Measurements from ENCODE around the gene BCL11A.

BCL11A gene

DNA sequence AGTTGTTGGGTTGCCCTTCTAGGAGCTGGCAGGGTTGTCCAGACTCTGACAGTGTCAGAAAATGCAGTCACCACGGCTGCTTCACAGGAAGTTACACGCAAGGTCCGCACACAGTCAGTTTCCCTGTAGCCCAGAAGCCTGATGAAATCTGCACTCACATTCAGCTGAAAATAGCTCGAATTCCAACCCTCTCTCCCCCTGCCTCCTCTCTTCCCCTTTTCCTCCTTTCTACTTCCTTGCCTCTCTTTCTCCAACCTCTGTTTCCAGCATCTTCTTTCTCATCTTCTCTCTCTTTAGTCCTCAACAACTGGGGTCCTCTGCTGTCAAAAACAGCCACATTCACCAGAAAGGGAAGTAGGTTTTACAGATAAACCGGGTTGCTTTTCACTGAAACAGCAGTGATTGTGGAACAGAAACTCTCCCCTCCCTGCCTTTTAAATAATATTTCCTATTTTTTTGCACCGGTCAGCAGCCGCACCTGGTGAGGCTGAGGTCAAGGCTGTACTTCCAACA lies 69.3 kb downstream of the BCL11A start:
- peak; percentile 80 for DNase-seq (ENCODE audit: low spot score)

DNA sequence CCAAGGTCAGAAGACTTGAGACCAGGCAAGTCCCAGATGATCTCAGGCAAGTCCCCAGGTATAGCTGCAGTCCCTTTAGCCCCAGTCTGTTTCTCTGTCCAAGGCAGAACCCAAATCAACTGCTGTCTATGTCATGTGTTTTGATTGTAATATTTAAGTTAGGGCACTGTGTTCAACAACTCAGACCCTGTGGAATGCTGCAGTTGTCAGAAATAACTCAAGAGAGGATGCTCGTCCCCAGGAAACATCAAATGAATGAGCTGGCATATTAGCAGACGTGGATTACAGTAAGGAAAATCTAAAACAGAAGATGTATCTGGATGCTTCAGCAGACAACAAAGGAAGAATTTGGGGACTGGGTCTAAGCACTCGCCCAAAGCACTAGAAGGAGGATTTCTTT lies 70.1 kb downstream of the BCL11A start:
- DNase-seq (ENCODE audit: low spot score): peak; percentile 80

DNA sequence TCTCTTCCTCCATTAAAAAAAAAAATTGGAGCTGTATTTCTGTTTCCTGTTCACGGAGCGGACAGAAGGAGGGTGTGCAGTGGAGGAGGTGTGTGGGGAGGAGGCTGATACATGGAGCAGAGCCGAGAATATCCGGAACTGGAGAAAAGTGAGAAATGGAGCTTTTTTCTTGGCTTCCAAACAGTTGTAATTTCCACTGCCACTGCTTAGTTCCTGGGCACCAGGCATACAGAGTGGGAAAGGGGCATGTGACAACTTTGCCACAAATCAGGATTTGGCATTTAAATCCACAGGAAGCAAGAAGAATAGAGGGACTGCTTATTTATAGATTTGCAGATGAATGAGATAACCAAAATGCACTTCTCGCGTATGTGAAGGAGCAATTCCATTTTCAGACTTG lies 71.2 kb downstream of the BCL11A start:
- no peak for DNase-seq (ENCODE audit: low spot score)

- no peak for DNase-seq (ENCODE audit: low spot score)
These were observed 72.2 kb downstream of the BCL11A start for GRCh38 chr2:60481257-60481656.

- no peak for DNase-seq (ENCODE audit: low spot score)
These were observed 73.2 kb downstream of the BCL11A start for GRCh38 chr2:60480089-60480773.

- no peak for DNase-seq (ENCODE audit: low spot score)
These were observed 74.0 kb downstream of the BCL11A start for GRCh38 chr2:60479226-60480088.

GRCh38 chr2:60478660-60479059 lies 74.8 kb downstream of the BCL11A start:
- no peak for DNase-seq (ENCODE audit: low spot score)

DNA sequence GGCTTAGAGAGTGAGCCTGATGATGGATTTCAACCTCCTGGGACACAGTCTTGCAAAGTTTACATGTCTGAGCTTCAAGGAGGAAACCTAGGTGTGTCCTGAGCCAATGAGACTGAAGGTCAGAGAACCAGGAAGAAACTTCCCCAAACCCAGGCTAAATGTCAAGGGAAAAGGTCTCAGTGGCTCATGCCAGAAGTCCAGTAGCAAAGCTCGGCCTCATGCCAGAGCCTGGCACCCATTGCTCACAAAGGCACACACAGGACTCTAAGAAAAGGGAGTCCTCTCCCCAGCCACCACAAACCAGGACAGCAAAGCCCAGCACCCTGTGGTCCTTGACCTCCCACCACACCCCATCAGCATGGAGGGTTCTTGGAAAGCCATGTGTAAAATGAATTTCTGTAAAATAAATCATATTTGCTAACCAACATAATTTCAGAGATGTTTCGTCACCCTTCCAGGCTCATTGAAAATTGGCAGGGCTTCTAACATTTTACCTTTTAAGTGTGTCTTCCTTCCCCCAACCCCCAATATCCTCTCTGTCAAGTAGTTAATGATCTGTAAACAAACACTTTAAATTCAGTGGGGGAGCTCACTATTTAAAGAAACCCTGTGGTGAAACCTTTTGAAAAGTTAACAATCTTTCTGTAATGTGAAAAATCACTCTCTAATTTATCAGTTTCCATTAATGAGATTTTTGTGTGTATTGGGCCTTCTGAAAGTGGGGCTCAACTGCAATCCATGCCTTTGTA lies 77.1 kb downstream of the BCL11A start:
- no peak for DNase-seq (ENCODE audit: low spot score)

DNA sequence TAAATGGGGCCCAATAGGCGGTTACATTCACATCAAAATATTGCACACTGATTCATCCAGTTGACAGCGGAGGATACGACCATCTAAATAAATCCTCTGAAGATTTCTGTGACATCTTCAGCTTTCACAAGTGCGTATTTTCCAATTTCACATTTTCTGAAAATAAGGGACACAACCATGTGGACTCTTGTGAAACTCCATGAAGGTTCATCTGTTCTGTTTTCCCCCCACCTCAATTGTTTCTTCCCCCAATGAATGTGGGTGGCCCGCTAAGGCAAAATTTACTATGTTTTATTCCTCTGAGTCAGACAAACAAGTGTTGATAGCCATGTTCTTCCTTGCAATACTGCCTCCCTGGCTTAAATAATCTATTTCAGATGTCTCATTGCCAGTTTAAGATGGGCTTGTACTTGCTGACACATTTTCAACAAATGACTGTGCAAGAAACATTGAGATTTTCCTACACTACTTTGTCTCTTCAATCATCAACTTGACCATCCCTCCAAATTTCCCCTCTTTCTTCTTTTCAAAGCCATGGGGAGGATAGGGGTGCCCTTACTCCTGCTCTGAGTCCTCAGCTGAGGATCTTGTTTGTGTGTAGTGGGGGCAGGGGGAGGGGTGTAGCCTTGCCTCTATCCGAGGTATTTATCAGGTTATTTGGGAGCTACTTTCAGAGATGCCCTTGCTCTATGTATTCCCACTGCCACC lies 78.2 kb downstream of the BCL11A start:
- no peak for DNase-seq (ENCODE audit: low spot score)

DNA sequence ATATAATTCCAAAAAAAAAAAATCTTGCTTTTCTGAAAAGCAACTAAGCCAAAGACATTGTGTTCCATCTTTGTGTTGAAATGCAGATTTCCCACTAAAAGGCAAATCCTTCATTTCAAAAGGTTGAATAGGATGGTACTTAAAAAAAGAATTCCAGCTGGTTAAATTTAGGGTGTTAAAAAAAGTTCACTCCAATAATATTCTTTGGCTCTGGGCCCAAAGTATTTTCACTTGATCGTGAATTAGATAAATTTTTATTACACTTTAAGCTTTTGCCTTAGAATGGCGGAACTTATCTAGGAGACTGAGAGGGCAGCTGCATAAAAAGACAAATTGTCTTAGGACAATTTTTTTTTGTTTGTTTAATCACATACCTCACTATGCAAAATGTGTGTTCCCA lies 79.2 kb downstream of the BCL11A start:
- no peak for DNase-seq (ENCODE audit: low spot score)

GRCh38 chr2:60473546-60473945 lies 79.9 kb downstream of the BCL11A start:
- DNase-seq (ENCODE audit: low spot score): no peak

DNA sequence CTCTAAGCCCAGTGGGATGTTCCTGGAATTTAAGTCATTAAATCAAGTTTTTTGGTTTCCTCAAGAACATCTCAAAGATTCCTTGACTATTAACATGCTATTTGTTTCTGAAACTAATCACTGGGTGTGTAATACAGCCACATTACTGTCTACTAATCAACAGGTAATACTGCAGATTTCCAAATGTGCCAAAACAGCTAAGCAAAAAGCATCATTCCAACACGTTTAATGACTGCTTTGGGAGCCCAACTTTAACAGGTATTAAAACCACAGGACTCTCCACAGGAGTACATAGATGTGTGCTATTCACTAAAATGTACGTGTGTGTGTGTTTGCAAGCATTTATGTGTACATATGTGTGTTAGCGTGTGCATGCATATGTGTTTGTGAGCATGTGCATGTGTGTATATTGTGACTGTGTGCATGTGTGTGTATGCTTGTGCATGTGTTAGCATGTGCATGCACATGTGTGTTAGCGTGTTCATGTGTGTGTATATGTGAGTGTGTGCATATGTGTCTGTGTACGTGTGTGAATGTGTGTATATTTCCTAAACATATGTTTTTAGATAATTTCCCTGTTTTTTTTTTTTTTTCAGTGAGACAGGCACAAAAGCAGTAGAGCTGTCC lies 80.7 kb downstream of the BCL11A start:
- DNase-seq (ENCODE audit: low spot score): no peak

- no peak for DNase-seq (ENCODE audit: low spot score)
These were observed 81.4 kb downstream of the BCL11A start for GRCh38 chr2:60472041-60472440.

- DNase-seq (ENCODE audit: low spot score): no peak
These were observed 83.1 kb downstream of the BCL11A start for GRCh38 chr2:60470340-60470739.

DNA sequence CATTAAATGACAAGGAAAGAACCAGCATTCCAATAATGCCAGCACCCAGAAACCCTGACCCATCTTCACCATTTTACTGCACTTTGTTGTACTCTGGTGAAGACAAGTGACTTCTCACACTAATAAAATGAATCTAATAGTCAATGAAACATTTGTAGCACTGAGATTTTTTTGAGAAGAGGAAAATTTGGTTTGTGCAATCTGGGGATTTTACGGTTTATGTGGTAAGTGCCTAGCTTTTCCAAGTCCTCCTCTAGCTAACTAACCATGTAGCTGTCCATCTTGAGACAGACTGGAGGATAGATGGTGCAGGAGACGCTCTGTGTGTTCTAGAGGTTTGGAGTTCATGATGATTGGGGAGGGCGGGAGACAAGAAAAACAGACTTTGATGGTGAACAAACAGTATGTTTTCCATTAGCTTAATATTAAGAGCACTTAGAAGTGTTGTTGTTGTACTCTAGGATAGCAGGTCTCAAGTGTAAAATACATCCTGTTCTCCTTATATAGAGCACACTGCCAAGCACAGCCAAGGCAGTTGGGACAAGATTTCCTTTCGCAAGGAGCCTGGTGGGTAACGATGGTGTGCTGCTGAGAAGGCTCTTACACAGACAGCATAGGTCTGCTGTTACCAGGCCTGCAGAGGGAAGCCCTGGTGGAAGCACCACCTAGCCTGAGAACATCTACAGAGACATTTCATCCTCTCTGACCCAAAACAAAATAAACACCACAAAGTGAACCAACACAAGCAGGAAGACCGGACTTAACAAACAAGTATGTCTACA lies 83.7 kb downstream of the BCL11A start:
- no peak for DNase-seq (ENCODE audit: low spot score)

GRCh38 chr2:60468382-60469085 lies 84.9 kb downstream of the BCL11A start:
- no peak for DNase-seq (ENCODE audit: low spot score)

DNA sequence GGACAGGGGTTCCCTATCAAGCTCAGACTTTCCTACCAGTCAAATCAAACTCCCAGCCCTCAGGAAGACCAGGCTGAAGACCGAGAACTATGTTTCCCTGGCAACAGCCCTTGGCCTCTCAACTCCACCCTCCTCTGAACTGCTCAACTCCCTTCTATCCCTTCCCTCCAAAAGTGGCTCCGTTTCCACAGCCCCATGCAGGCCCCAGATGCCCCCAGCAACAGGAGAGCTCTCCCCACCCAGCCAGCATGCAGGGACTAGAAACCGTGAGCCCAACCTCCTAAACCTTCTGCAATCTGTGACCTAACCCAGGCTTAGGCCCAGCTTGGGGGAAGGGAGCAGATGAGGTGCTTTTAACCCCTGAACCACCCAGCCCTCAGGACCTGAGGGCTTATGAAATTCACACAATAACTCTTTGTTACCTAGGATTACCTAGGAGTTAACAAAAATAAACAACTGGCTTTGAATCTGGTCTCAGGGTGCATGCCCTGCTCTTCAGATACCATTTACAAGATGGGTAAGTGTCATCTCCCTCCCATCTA lies 87.2 kb downstream of the BCL11A start:
- DNase-seq (ENCODE audit: low spot score): no peak

DNA sequence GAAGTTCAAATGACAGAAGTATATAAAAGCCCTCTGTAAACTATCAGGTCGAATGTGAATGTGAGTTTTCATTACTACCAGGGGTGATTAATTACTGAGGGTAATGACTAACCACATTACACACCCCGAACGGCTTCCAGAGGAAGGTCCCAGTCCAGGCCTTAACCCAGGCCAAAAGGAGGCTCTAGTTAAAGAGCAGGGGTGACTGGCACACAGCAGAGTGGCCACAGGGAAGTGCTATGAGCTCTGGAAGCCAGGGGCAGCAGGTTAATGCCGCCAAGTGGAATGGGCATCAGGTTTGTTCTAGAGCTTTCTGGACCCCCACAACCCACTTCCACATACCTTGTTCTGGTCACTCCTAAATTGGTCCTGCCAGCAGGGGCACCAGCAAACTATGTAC lies 87.7 kb downstream of the BCL11A start:
- no peak for DNase-seq (ENCODE audit: low spot score)

GRCh38 chr2:60463249-60463648 lies 90.2 kb downstream of the BCL11A start:
- DNase-seq (ENCODE audit: low spot score): no peak

All from GM03348 (cell line).